GM18498 (cell line): ENCODE data around the gene IST1.
"Not testable (repeated sequence)": the region's sequence is repeated elsewhere in the genome, so short reads cannot be mapped to it uniquely, and the experiment has no call there.

Source experiments
- ATAC-seq: cut with Tn5 transposase; IDR thresholded peaks from one replicate; pipeline ENCODE4 v1.9.1; 2021; ENCODE audit warnings: mild to moderate bottlenecking, moderate library complexity; ENCODE audit not compliant: unreplicated experiment

The IST1 gene

DNA sequence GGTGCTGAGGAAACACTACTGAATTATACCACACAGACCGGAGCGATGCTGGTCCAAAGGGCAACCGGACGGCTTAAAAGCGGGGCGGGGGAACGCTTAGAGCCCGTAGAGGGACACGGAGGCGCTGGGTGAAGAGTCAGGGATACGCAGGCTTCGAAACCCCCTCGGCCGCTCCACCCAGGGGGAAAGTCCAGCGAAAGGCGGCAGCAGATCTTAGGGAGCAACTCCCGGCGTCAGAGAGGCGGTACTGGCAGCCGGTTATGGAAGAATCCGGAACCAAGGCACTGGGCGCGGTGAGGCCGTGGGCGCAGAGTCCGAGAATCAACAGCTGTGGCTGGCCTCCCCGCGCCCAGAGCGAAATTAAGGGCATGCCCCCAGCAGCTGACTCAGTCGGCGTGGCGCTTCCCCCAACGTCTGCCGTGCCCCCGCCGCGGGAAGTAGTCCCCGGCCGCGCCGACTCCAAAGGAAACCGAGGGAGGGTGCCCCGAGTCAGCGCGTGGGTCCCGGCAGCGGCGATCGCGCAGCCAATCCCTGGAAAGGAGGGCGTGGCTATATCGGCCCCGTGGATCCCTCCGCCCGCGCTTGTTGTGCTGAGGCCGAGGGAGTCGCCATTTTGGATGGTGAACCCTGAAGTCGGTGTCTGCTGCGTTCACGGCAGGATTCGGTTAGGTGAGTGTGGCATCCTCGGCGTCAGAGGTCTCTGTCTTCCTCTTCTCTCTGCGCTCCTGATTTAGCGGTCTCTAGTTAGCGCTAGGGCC, at the start of gene IST1:
Gene IST1 (plus strand): TSS at position 611 of the 758 bp plus-strand sequence. CDS start 20,110 bp downstream, outside the sequence.
- peak; percentile 86 for ATAC-seq

DNA sequence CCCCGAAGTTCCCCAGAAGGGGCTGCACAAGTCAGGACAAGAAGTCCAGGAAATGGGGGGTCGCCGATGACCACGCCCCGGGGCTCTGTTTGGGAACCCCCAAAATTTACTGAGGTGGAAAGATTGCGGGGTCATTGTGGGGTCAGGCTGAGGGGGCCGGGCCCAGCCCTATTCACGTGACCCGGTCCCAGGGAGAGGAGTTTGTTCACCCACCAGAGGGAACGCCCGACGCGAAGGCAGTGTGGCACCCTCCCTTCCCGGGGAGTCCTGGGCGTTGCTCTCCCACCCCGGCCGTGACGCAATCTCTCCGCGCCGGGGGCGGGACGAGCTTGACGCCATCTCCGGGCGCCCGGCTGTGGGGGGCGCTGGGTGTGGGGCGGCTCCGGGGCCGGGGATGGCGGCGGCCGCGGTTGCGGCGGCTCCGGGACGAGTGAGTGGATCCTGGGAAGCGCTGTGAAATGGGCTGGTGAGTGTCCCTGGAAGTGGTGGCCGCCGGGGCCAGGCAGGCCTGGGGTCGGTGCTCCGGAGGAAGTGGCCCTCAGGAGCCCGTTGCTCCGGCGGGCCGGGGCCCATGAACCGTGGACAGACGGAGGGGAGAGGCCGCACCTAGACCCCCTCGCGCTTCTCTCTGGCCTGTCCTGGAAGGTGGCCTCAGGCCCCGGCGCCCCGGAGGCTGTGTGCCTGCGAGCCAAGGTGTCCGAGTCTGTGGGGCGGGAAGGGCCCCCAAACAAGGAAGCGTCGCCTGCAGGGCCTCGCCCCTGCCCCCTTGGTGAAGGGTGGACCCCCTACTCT, 49.5 kb upstream of the IST1 start, which contains the start of gene ATXN1L:
Gene ATXN1L (plus strand): TSS at position 338 of the 792 bp plus-strand sequence. CDS start 3,765 bp downstream, outside the sequence.
- peak; percentile 80 for ATAC-seq

DNA sequence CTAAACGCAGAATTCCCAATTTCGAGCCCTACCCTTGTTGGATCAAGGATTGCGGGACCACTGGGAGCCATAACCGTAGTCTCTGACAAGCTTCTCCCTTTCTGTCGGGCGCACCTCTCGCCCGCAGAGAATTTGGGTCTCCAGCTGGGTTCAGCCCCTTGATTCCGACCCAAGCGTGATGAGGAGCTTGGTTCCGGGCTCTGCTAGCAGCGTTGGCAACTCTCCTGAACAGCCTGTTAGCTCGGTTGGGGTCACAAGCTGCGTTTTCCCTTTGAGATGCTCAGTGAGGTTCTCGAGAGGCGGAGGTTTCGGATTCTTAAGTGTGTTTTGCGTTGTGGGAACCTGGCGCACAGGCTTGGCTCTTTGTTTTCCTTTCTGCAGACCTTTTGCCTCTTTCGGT, 48.9 kb upstream of the IST1 start:
- no peak for ATAC-seq

DNA sequence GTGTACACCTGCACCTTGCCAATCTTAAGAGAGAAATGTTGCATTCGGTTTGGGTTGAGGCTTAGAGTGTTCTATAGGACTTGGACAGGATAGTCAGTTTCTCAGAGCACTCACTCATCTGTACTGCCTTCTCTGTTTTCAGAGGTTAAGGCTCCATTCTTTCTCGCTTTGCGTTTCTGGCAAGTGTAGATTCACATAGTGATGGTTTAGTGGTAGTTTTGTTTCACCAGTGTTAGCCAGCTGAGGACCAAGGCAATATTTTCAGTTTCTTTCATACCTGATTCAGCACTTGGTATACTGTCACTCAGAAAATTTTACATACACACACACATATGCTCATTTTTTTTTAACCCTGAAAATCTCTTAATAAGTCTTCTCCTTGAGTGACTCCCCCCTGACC, 48.2 kb upstream of the IST1 start:
- no peak for ATAC-seq

DNA sequence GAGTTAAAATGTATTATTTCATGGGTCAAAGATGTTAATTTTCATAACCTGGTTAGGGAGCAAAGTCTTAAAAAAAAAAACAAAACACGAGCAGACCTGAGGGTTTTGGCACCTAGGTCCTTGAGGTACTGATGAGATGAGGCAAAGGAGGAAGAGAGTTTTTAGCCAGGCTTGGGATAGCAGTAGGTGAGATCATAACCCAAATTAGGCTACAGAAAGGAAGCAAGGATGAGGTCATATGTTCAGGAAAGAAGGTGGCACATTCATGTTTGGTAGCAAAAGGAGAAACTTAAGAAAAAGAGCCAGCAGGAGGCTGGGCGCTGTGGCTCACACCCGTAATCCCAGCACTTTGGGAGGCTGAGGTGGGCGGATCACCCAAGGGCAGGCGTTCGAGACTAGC, 46.7 kb upstream of the IST1 start:
- no peak for ATAC-seq

DNA sequence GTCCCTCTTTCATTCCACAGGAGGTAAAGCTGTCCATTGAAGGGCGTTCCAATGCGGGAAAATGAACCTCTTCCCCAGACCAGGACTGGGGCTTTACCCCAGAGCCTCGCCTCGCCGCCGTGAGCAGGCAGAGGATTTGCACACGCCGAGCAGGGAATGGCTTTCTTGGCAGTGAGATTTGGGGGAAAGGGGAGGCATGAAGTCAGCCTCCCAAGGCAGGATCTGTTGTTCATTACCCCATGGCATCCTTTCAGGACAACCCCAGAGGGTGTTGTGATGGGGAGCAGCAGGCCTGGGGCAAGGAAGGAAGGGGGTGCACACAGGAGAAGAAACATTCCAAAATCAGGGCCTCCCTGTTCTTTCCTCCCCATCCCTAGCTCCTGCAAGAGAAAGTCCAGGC, 43.6 kb upstream of the IST1 start:
- no peak for ATAC-seq

DNA sequence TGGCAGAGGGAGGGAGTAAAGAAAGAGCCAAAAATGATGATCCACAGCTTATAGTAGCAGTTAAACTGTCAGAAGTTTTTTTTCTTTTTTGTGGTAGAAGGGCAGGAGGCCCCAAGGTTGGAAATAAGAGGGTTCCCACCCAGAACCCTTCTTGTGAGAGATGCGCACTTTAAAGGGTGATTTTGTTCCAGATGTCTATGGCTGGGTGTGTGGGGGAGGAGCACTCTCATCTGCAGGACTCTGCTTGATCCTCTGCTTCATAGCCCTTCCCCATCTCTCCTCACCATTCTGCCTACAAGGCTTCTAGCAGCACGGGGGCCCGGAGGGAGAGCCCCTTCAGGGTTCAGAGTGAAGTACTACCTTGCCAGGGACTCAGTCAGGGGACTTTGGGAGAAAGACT, 43.2 kb upstream of the IST1 start:
- no peak for ATAC-seq

DNA sequence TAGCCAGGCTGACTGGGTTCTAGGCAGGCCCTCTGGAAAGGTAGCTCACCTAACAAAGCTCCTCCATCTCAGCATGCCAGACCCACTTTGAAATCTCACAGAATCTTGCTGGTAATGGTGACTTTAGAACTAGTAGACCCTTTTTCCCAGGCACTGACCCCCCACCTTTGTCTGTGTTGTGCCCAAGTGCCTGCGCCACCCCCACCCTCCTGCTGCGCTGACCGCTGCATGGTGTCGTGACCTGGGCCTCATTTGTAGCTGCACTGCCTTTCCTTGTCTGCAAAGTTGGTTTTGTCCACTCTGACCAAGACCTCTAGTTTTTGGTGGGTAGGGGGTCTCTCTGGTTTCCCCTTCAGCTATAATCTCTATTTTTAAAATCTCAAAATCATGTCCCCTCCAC, 42.8 kb upstream of the IST1 start:
- no peak for ATAC-seq

DNA sequence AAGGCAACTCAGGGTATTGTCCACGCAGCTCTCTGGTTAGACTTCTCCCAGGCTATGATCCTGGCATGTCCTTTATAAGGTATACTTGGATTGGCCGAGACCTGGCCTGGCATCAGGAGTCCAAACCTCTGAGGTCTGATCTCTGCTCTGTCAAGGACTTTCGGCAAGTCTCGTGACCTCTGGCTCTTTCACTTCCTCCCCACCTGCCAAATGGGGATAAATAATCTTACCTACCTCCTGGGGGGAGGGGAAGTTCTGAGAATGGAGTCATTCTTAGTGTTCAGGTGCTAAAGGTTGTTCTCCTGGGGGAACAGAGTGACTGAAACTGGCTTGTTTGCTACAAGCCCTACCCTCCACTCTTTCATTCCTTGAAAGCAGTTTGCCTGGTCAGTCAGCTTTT, 41.9 kb upstream of the IST1 start:
- ATAC-seq, result peak; percentile 78

DNA sequence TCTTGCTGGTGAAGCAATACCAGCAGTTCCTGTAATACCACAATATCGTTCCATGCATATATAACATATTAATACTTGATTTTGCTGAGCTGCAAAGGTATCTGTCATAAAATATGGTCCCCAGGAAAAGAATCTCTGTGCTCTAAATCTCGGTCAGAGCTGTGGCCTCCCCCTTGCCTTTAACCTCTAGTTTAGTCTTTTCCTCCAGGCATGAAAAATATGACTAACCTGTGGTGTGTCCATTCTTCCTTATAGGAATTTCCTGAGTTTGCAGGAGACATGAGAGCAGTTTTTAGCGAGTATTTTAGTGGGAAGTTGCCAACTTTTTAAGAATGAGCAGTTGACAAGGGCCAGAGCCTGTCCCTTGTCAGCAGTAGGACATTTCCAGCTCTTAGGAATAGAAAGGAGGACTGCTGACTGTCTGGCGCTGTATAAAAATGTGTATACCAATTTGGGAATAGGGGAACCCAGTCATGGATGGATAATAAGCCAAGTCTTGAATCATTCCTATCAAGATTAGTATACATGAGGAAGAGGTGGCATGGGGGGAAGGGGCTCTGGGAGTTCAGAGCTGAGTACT, 40.9 kb upstream of the IST1 start:
- no peak for ATAC-seq

DNA sequence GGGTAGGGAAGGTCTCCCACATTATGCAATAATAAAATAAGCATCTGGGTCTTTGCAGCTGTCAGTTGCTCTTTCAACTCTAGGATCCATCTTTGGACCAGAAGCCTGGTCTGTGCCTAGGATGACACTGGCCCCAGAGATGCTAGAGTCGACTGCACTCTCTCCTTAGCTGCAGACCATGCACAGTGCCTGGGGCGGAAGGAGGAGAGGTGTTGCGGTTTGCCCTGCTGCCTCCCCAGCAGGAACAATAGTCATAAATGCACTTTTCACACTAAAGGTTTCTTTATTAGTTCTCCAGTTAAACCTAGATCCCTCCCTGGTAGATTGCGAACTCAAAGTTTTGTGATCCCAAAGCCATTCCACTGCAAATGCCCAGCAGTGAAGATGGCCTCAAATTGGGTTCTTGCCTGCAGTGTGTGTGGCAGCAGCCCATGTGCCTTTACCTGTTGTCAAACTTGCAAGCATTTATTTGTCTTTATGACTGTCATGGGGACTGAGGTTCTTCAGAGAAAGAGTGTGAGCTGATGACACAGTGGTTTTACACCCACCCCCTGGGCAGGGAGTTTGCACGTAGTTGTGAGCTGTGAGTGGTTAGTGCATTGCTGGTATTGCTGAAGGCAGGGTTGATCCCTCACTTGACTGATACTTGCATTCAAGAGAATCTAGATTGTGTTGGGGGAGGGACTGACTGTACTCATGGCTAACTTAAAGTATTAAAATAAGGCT, 39.2 kb upstream of the IST1 start:
- ATAC-seq, result no peak

DNA sequence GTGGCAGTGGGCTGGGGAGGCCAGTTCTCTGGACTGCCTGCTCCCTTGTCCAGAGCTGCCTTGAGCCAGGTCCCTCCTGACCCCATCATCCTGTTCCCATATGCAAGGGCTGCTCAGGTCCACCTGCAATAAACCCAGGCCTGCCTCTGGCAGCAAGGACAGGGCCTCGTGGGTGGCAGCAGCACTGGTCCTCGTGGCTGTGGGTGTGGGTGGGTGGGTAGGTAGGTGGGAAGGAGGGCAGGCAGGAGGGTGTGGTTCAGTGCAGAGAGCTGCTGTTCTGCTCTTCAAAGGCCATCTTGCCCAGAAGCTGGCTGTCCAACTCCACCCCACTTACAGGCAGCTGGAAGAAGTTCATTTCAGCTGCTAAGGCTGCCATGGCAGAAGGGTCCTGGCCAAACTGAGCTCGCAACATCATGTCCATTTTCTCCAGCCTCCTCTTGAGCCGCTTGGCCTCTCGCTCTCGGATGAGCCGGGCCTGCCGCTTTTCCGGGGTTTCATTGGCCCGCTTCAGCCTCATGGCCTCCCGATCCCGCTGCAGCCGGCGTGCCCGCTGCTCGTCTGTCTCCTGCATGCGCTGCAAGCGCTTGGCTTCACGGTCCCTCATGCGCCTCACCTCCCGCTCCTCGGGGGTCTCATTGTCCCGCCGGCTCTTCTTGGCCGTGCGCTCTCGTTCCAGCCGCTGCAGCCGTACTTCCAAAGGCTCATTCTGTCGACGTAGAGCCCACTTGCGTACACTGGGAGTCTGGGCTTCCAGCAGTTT, 35.4 kb upstream of the IST1 start:
- ATAC-seq, result no peak

DNA sequence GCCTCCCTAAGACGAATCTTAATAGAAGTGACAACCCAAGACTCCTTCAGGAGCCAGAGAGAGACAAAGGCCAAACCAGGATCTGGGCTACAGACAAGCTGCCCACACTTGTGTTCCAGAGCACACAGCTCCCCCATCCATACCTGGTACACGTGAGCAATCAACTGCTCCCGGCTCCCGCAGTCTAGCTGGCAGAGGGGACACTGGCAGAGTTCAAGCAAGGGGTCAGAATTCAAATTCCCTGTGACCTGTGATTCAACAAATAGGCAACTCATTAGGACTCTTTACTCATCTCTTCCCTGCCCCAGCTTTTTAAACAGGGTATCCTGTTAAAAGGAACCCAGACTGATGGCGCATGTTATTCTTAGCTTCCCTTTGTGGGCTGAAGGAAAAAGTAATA, 31.3 kb upstream of the IST1 start:
- ATAC-seq, result no peak

DNA sequence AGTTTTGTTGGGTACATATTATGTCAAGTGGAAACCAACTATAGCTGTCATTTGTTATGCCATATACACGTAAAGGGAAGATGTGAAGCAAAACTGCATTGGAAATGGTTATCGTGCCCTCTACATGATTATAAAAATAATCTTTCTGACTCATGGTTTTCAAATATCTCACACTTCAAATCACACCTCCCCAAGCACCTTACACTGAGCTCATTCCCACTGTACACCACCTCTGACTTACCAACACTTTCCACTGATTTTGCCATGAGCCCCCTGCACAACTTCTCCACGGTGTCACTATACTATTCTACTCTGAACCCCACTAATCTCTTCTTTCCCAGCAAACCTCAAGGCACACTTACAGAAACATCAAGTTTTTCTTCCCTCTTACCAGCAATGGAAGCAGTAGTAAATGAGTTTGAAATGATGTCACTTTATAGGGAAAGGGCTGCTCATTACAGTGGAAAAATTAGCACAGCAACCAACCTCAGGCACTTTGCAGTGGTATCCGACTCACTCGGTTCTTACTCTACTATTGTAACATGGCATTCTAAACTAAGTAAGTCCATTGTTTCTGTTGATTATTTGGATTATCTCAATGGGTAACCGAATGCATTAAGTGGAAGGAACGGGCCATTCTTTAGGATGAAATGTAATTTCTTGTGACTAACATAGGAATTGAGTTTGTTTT, 30.0 kb upstream of the IST1 start:
- no peak for ATAC-seq

DNA sequence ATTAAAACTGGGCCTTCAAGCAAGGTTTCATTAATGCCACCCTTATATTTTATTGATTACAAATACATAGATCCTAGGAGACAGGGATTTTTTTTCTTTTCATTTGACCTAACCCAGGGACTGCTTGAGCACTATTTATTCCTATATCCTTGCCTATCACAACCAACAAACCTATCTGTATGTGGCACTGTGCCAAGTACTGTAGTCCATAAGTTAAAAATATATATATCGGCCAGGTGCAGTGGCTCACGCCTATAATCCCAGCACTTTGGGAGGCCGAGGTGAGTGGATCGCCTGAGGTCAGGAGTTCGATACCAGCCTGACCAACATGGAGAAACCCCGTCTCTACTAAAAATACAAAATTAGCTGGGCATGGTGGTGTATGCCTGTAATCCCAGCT, 28.2 kb upstream of the IST1 start:
- not testable (repeated sequence) for ATAC-seq

DNA sequence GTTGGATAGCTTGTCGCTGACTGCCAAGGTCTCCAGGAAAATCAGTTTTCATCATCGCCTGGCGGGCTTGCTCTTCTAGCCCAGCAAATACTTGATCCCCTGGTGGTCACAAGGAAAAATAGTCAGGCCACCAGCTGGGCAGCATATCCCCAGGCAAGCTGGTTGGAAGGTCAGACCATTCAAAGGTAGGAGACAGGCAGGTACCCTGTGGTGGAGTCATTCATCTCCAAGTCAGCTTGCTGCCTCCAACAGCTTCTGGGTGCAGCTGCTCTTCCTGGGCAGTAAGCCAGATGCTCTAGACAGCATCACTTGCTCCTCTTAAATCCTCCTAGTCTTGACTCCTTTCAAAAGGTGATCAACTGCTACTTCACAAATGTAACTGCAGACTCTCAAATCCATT, 27.4 kb upstream of the IST1 start:
- ATAC-seq, result no peak

DNA sequence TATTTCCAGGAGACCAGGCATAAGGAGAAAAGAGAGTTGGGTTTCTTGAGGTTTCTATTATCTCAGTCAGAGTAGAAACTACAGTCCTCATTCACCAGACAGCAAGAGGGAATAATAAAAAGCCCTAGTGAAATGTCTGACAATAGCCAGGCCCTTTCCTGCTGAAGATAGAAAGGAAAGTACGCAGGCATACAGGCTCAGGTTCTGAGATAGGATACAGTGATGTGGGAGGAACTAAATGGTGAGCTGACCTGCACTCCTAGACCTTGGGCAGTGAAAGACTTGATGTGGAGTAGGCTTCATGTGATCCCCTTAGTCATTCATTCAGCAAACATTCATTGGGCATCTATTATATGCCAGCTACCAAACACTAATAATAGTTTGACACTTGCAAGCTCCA, 26.2 kb upstream of the IST1 start:
- ATAC-seq, result no peak

DNA sequence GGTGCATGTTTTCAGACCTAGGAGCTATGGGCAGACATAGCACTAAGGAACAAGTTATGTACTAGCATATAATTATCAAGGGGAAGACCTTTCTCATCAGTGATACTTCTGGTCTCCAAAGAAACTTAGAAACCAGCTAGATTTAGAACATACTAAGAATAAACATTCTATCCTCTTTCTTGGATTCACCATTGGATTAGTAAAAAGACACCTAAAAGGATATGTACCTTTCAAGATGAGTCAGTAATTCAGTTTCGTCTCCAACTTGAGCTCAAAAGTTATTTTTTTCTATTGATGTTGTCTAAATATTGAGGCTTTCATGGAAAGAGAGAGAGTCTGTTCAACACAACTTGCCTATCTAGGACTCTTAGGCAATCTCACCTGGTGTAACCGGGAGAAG, 24.5 kb upstream of the IST1 start:
- ATAC-seq, result no peak

DNA sequence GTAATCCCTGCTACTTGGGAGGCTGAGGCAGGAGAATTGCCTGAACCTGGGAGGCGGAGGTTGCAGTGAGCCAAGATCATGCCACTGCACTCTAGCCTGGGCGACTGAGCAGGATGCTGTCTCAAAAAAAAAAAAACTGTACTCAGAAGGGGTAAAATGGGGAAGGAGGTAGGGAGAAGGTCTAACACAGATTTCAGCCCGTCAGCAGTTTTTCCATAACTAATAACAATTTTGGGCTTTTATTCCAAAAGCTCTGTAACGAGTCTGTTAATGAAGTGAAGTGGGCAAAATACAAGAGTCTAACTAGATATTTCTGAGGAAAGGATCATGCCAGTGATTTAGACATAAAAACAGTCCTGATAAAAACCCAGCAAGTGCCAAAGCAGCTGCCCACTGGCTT, 22.1 kb upstream of the IST1 start:
- no peak for ATAC-seq

DNA sequence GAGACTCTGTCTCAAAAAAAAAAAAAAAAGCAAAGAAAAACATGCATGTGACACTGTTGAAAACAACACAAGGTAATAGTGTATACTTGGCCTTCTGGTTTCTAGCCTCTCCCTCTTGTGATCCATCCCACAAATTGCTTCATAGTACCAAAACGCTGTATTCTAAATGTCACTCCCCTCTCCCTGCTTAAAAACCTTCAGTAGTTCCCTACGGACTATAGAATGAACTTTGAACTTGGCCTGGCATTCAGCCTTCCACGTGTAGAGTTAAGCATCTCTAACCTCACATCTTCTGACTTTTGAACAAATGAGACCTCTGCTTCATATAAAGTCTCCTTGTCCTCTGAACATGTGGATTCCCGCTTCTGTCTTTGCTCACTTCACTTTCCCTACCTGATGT, 16.4 kb upstream of the IST1 start:
- no peak for ATAC-seq
